H1 (cell line): ENCODE results near the gene RHOH. TPM values are rescaled to one million over a fixed set of nuclear protein-coding genes. Genes with fewer than 3 reads are reported as not detected.

Experiments used
- CEBPB ChIP-seq: IDR thresholded peaks from 2 replicates; pipeline ENCODE4 v1.6.1; 2012; ENCODE audit warnings: low read depth, low read length
- CHD7 ChIP-seq: fragments of 300-600 bp; sonication (generic); IDR thresholded peaks from 2 replicates; pipeline ENCODE4 v1.7.1; 2012; ENCODE audit warnings: low read length, moderate library complexity, mild to moderate bottlenecking, inconsistent platforms; ENCODE audit not compliant: insufficient replicate concordance
- KDM4A ChIP-seq: IDR thresholded peaks from one replicate; pipeline ENCODE4 v1.7.1; 2012; ENCODE audit warnings: low read depth, mild to moderate bottlenecking, moderate library complexity, low read length, inconsistent platforms; ENCODE audit not compliant: severe bottlenecking
- RAD21 ChIP-seq, 2 experiments: IDR thresholded peaks in 1 of 2; conservative IDR thresholded peaks in 1 of 2; 2 replicates each; pipeline ENCODE4 v1.6.1; 2011; ENCODE audit warnings: low read depth in 2 of 2, low read length in 2 of 2, improper control_type of control experiment in 1 of 2, inconsistent platforms in 1 of 2, mild to moderate bottlenecking in 1 of 2, moderate library complexity in 1 of 2
- SIX5 ChIP-seq: IDR thresholded peaks from 2 replicates; pipeline ENCODE4 v1.6.1; 2011; ENCODE audit warnings: mild to moderate bottlenecking, low read depth, low read length
- TAF1 ChIP-seq: IDR thresholded peaks from 2 replicates; pipeline ENCODE4 v1.6.1; 2011; ENCODE audit warnings: mild to moderate bottlenecking, low read depth, low read length
- USF2 ChIP-seq: IDR thresholded peaks from 2 replicates; pipeline ENCODE4 v1.6.1; 2011; ENCODE audit warnings: low read length, improper control_type of control experiment
- YY1 ChIP-seq: IDR thresholded peaks from 2 replicates; pipeline ENCODE4 v1.6.1; 2011; ENCODE audit warnings: low read depth, mild to moderate bottlenecking, low read length
- polyA plus RNA-seq, 7 experiments: library from polyadenylated mRNA; depleted of rRNA in 3 of 7; stranded (reverse) in 5 of 7; unstranded in 2 of 7; fragments of >200 nt in 5 of 7; fragments of 200-250 nt in 2 of 7; gene quantifications; 1 replicate in 5 of 7; 2 replicates in 1 of 7; 4 replicates in 1 of 7; pipeline versions ENCODE4 v1.2.1 to v1.2.3, GENCODE V29; 2011 to 2013; ENCODE audit warnings: missing spikeins in 2 of 7, mixed read lengths in 2 of 7
- total RNA-seq: library from RNA; stranded (reverse); fragmentation: NEBNext Ultra II Directional; extraction: Animal tissue kit (Norgen Biotek cat#: 25700); gene quantifications from 2 replicates; pipeline ENCODE4 v1.2.1, GENCODE V29; 2021

RHOH gene
- total and polyA plus RNA-seq, 2 of the 8 experiments (the other 6 are each of a cell fraction or from before 2014, with no cell fraction given), result 5.9 to 6.9 TPM

- no peak for TF ChIP-seq CHD7
- TF ChIP-seq CEBPB, result no peak
- TF ChIP-seq USF2, result no peak
- no peak for TF ChIP-seq RAD21 (IDR thresholded peaks at IDR 0.05 in 1 of 2, conservative IDR thresholded peaks at IDR 0.05 in 1 of 2; ENCODE audit: low read depth in 2 of 2, low read length in 2 of 2)
- no peak for TF ChIP-seq KDM4A
- TF ChIP-seq TAF1, result no peak
- no peak for TF ChIP-seq YY1
- no peak for TF ChIP-seq SIX5
Measured at GRCh38 chr4:40295572-40295971, 98.7 kb downstream of the RHOH start (continued).
